ENCODE measurements around the gene SGCA.

GRCh38 chr17:50209133-50209471, 43.3 kb downstream of the SGCA start:
- TF ChIP-seq, protein P1, sequence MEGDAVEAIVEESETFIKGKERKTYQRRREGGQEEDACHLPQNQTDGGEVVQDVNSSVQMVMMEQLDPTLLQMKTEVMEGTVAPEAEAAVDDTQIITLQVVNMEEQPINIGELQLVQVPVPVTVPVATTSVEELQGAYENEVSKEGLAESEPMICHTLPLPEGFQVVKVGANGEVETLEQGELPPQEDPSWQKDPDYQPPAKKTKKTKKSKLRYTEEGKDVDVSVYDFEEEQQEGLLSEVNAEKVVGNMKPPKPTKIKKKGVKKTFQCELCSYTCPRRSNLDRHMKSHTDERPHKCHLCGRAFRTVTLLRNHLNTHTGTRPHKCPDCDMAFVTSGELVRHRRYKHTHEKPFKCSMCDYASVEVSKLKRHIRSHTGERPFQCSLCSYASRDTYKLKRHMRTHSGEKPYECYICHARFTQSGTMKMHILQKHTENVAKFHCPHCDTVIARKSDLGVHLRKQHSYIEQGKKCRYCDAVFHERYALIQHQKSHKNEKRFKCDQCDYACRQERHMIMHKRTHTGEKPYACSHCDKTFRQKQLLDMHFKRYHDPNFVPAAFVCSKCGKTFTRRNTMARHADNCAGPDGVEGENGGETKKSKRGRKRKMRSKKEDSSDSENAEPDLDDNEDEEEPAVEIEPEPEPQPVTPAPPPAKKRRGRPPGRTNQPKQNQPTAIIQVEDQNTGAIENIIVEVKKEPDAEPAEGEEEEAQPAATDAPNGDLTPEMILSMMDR (IDR thresholded peaks at IDR 0.05; ENCODE audit: poor library complexity, severe bottlenecking), result no peak
- TF ChIP-seq POLR2AphosphoS5 (IDR thresholded peaks at IDR 0.05) (no peak), EZH2 (IDR thresholded peaks at IDR 0.05; ENCODE audit: borderline replicate concordance, insufficient read depth, low read length, poor library complexity, severe bottlenecking) (no peak), RAD21 (conservative IDR thresholded peaks at IDR 0.05) (no peak), MXI1 (conservative IDR thresholded peaks at IDR 0.05; ENCODE audit: poor library complexity, severe bottlenecking) (no peak), REST (IDR thresholded peaks at IDR 0.05; ENCODE audit: borderline replicate concordance) (no peak), SMC3 (conservative IDR thresholded peaks at IDR 0.05; ENCODE audit: poor library complexity) (no peak), EP300 (conservative IDR thresholded peaks at IDR 0.05; ENCODE audit: poor library complexity, severe bottlenecking) (no peak)
